Muscle layer of colon (tissue), 2 donors: Measurements from ENCODE around the gene PSMD13.

Experiments
- H3K27ac ChIP-seq: one replicate; pipeline ENCODE4 v1.7.0; 2013; ENCODE audit warnings: low read depth, mild to moderate bottlenecking, low read length, moderate library complexity
- H3K27me3 ChIP-seq, 2 donors: one replicate each; pipeline ENCODE4 v1.7.0; 2013; ENCODE audit warnings: low read length in 2 of 2, mild to moderate bottlenecking in 2 of 2; ENCODE audit not compliant: insufficient read depth in 2 of 2, control insufficient read depth in 1 of 2
- H3K36me3 ChIP-seq: one replicate; pipeline ENCODE4 v1.7.0; 2013; ENCODE audit warnings: mild to moderate bottlenecking, low read length; ENCODE audit not compliant: insufficient read depth
- H3K4me1 ChIP-seq: one replicate; pipeline ENCODE4 v1.7.0; 2013; ENCODE audit warnings: mild to moderate bottlenecking, low read length; ENCODE audit not compliant: insufficient read depth
- H3K4me3 ChIP-seq, 2 donors: one replicate each; pipeline ENCODE4 v1.7.0; 2013; ENCODE audit warnings: low read length in 2 of 2, low read depth in 1 of 2, mild to moderate bottlenecking in 1 of 2, moderate library complexity in 1 of 2
- H3K9ac ChIP-seq: one replicate; pipeline ENCODE4 v1.7.0; 2013; ENCODE audit warnings: low read length
- H3K9me3 ChIP-seq: one replicate; pipeline ENCODE4 v1.7.0; 2013; ENCODE audit warnings: mild to moderate bottlenecking, low read length
- donor health status: abdominal sarcoma.
- donor health status: Adenocarcinoma of cecum.

Gene PSMD13

DNA sequence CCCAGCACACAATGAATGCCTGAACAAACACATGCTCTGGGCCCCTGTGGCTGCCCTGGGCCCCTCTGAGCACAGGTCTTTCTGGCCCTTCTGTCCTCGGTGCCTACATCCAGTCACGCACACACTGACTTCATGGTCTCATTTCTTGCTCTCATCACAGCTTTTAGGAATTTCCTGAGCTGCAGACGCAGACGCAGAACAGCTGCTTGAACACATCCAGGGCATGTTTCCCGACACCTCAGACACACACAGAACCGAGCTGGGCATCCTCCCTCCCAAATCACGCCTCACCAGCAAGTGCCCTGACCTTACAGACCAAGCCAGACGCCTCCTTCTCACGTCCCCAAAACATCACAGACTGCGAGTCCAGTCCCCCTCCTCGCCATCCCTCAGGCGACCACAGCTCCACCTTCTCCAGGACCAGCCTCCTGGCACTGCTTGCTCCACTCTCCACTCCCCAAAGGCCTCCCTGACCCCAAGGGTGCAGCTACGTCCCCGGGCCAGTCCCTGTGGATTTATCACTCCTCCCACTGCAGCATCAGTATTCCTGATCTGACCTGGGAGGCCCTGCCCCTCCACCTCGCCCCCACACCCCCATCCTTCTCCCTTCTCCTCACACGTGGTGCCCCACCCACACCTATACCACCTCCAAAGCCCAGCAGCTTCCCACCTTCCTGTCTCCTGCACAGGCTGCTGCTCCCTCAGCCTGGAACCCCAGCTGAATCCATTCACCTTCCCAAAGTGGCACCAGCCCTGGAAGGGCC lies 13.6 kb upstream of the PSMD13 start:
- Histone ChIP-seq H3K36me3 (peaks cover 31% of the 10 kb centered on the region), H3K4me1 (peaks cover 12% of the 10 kb centered on the region), H3K9me3 (no peaks in the 10 kb centered on the region), H3K9ac (no peak overlapping the region), H3K4me3 (no peak overlapping the region), H3K27ac (no peak overlapping the region), H3K27me3 (no peaks in the 10 kb centered on the region)

DNA sequence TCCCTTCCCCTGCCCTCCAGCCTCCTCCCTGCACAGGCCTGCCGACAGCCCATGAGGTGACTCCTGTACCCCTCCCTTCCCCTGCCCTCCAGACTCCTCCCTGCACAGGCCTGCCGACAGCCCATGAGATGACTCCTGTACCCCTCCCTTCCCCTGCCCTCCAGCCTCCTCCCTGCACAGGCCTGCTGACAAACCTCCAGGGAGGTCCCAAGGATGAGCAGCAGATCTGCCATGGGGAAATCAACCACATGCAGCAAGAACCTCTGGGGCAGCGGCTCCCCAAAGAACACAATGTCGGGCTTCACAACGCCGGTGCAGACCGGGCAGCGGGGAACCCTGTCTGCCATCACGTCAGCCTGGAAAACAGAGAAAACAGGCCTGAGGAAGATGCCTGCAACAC lies 12.9 kb upstream of the PSMD13 start:
- Histone ChIP-seq H3K4me1 (peaks cover 12% of the 10 kb centered on the region), H3K27me3 (no peaks in the 10 kb centered on the region), H3K9me3 (no peaks in the 10 kb centered on the region), H3K9ac (no peak overlapping the region), H3K36me3 (peaks cover 24% of the 10 kb centered on the region), H3K27ac (no peak overlapping the region), H3K4me3 (no peak overlapping the region)

DNA sequence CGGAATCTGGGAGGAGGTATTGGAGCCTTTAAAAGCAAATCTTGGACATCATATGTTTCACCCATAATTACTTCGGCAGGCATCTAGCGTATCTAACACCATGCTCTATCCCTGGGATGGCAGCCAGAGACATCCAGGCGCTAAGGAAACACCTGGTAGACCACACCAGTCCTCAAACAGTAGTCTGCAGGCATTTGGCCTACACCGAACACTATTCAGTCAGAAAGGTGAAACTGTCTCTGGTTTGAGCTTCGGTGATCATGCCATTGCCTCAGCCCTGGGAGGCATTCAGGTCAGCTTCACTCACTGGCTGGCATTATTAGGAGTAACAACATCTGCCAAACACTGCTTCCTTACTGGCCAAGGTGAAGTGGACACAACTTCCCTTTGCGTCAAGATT lies 12.4 kb upstream of the PSMD13 start:
- H3K27ac ChIP-seq = no peak overlapping the region

DNA sequence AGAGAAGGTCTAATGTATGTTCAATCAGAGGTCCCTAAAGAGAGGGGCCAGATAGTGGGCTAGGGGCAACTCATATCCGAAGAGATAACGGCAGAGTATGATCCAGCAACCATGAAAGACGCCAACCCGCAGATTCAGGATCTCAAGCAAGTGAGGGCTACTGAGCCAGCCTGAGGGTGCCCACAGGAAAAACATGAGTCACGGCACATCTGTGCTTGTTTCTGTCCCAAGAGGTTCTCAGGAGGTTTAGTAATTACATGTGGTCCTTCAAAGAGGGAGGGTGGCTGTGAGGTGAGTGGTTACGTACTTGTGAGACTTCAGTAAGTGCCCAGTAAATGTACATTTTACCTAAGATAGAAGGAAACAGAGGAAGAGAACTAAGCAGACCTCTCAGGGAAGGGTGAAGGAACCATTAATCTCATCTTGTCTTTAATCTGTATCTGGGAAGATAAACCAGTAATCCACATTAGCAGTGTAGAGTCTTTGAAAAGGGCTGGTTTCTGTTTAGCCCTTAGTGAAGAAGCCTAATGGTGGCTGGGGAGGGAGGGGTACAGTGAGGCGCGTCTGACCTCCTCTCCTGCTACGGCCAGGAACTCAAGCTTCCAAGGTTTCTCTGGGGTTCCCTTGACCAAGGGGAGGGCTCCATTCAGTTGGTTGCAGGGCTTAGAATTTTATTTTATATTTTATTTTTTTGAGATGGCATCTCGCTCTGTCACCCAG lies 10.9 kb upstream of the PSMD13 start:
- H3K9ac ChIP-seq = no peak overlapping the region

More for the DNA sequence above, 12.4 kb upstream of the PSMD13 start:
- Histone ChIP-seq H3K4me3 (no peak overlapping the region), H3K27me3 (no peaks in the 10 kb centered on the region), H3K9ac (no peak overlapping the region), H3K9me3 (no peaks in the 10 kb centered on the region), H3K4me1 (peaks cover 12% of the 10 kb centered on the region), H3K36me3 (peaks cover 21% of the 10 kb centered on the region)

DNA sequence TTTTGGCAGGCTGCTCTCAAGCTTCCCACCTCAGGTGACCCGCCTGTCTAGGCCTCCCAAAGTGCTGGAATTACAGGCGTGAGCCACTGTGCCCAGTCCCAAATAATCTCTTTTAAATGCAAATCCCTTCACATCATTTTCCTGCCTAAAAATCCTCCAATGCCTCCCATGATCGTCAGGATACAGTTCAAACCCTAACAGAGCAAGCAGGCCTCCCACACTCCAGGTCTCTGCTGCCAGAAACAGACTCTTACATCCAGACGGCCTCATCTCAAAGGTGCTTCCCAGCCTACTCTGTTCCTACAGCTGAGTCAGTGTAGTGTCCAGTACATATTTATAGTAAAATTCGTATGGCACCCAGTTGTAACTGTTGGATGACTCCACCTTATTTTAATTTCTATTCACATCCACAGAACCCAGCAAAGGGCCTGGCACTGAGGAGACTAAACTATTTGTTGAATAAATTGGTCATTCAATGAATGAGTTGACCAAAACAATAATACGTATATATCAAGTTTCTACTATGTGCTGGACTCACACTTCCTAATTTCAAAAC lies 8.9 kb upstream of the PSMD13 start:
- no peak overlapping the region for H3K27ac ChIP-seq
- peaks cover 4% of the 10 kb centered on the region for H3K4me1 ChIP-seq
- H3K9ac ChIP-seq = no peak overlapping the region
- H3K27me3 ChIP-seq = no peaks in the 10 kb centered on the region
- H3K36me3 ChIP-seq = peaks cover 26% of the 10 kb centered on the region
- H3K4me3 ChIP-seq = no peak overlapping the region
- H3K9me3 ChIP-seq = no peaks in the 10 kb centered on the region

More for the DNA sequence above, 10.9 kb upstream of the PSMD13 start:
- no peaks in the 10 kb centered on the region for H3K27me3 ChIP-seq
- H3K4me3 ChIP-seq = no peak overlapping the region
- H3K27ac ChIP-seq = no peak overlapping the region
- H3K4me1 ChIP-seq = peaks cover 12% of the 10 kb centered on the region
- H3K36me3 ChIP-seq = peaks cover 21% of the 10 kb centered on the region
- no peaks in the 10 kb centered on the region for H3K9me3 ChIP-seq

DNA sequence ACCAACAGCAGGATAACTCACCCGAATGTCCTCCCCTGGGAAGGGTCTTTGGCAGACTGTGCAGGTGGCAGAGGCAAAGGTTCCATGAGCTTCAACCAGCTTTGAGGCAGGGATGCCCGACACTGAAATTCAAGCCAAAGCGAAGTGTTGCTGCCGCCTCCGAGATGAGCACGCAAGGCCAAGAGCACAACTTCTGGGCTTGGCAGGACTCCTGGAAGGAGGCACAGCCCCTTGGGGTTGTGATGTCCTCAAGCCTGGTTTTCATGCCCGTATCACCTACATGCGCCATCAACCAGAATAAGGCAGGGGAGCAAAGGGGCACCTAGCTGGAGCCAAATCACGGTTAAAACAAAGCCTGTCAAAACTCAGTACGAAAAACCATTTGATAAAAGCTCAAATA lies 6.3 kb upstream of the PSMD13 start:
- Histone ChIP-seq H3K27ac (no peak overlapping the region), H3K9me3 (no peaks in the 10 kb centered on the region), H3K27me3 (no peaks in the 10 kb centered on the region), H3K4me1 (no peaks in the 10 kb centered on the region), H3K36me3 (peaks cover 10% of the 10 kb centered on the region), H3K9ac (no peak overlapping the region), H3K4me3 (no peak overlapping the region)

DNA sequence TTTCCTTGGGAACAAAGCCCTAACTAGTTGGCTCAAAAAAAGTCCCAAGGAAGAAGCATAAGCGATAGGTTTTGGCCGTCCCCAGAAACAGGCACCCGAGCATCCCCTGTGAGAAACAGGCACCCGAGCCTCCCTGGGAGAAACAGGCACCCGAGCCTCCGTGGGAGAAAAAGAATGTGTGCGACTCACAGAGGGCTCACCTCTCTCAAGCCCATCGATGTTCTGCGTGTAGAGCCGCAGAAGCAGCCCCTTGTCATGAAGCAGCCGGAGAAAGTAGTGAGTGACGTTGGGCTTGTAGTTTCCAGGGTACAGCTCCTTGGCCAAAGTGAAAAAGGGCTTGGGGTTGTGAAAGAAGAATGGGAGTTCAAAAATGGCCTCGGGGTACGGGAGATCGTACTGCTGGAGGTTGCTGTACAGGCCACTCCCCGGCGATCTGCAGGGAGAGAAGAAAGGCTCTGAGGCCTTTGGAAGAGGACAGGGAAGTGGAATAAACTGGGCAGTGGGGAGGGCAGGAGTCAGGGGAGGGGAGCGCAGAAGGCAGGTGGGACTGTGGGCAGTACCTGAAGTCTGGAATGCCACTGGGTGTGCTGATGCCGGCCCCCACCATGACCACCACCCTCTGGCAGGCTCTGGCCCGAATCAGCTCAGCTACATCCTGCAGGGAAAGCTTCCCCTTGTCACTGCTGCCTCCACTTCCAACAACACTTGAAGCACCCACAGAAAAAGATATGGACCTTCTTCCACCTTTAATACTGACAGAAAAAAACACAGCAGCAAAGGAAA lies 3.8 kb upstream of the PSMD13 start:
- Histone ChIP-seq H3K27me3 (no peaks in the 10 kb centered on the region), H3K4me1 (peaks cover 7% of the 10 kb centered on the region), H3K9ac (no peak overlapping the region), H3K9me3 (no peaks in the 10 kb centered on the region), H3K36me3 (peaks cover 6% of the 10 kb centered on the region), H3K27ac (no peak overlapping the region), H3K4me3 (no peak overlapping the region)

DNA sequence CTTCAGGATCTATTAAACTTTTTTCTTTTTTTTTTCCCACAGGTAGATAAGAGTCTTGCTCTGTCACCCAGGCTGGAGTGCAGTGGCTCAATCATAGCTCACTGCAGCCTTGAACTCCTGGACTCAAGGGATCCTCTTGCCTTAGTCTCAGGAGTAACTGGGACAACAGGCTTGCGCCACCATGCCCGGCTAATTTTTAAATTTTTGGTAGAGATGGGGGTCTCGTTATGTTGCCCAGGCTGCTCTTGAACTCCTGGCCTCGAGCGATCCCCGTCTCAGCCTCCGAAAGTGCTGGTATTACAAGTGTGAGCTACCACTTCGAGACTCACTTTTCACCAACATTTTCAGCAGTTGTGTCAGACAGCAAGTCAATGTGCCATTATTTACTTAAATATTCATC lies 1.6 kb upstream of the PSMD13 start:
- Histone ChIP-seq H3K4me3 (peak overlapping the region; percentile 66), H3K9me3 (no peaks in the 10 kb centered on the region), H3K4me1 (peaks cover 11% of the 10 kb centered on the region), H3K36me3 (peaks cover 6% of the 10 kb centered on the region), H3K9ac (no peak overlapping the region), H3K27me3 (no peaks in the 10 kb centered on the region), H3K27ac (peak overlapping the region; percentile 85)

DNA sequence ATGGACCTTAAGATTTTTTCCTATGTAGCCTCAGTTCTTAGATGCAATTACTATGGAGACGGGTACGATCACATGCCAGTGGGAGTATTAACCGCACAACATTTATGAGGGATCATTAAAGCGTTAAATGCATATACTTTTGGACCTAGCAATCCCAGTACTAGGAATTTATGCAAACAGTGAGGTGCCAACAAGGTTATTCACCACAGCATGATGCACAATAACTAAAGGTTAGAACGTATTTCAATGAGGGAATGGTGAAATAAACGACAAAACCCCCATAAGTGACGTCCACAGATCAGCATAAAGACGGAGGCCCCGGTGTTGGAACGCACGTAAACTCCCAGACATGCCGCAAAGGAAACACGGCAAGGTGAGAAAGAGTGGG lies 1.2 kb upstream of the PSMD13 start:
- no peaks in the 10 kb centered on the region for H3K27me3 ChIP-seq
- H3K4me1 ChIP-seq = peaks cover 11% of the 10 kb centered on the region
- peak overlapping the region; percentile 66 for H3K4me3 ChIP-seq
- peak overlapping the region; percentile 85 for H3K27ac ChIP-seq
- peaks cover 6% of the 10 kb centered on the region for H3K36me3 ChIP-seq
- H3K9me3 ChIP-seq = no peaks in the 10 kb centered on the region
- H3K9ac ChIP-seq = peak overlapping the region; percentile 88

DNA sequence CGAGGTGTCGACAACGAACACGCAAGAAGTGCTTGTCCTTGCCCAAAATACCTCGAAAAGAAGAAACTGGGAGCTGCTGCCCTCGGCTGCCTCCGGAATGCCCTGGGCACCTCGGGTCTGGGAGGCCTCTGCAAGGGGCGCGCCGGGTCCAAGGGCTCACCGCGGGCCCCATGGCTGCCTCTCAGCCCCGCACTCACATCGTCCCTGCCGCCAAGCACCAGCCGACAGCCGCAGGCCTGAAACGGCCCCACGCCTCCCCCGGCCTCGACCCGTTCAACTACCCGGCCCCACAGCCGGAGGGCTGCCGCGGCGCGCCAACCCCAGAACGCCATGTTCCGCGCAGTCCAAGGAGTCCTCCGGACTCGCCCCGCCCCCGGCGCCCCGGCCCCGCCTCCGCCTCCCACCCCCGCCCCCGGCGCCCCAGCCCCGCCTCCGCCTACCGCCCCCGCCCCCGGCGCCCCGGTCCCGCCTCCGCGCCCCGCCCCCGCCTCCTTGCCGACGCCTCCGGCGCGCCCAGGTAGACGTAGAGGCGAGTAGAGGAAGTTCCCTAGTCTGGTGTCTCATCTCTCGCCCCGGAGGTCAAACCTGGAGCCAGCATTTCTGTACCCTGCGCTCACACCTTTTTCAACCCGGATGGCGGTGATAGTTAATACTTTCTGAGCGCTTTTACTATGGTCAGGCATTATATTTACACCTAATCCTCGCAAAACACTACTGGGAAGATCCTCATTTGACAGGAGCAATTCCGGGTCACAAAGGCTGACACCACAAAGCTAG lies 591 bp upstream of the PSMD13 start, which contains the start of gene SIRT3:
Gene SIRT3, minus strand, starts transcription at position 346 of the 777 bp plus-strand sequence. Its CDS starts 14 bp downstream, at position 332.
- Histone ChIP-seq H3K9ac (peak within 1 kb of the TSS; percentile 88), H3K27ac (peak within 1 kb of the TSS; percentile 93), H3K27me3 (no peaks in the 10 kb centered on the region), H3K36me3 (peaks cover 10% of the 10 kb centered on the region), H3K4me3 (peak within 1 kb of the TSS; percentile 82 to 90), H3K9me3 (no peaks in the 10 kb centered on the region), H3K4me1 (peaks cover 11% of the 10 kb centered on the region)
